ENCODE measurements around the gene ELOVL6.

Gene ELOVL6

GRCh38 chr4:110216129-110216528 is 17.7 kb upstream of the ELOVL6 start:
- TF ChIP-seq Cebpa-rat (IDR thresholded peaks at IDR 0.05), result no peak
- Histone ChIP-seq H3K9me3 (peaks cover 25% of the 10 kb centered on the region), H3K4me2 (no peak overlapping the region), H3K4me3 (no peak overlapping the region), H4K20me1 (no peaks in the 10 kb centered on the region), H3K27me3 (no peaks in the 10 kb centered on the region), H3K9ac (no peak overlapping the region), H3K36me3 (no peaks in the 10 kb centered on the region), H3K4me1 (no peaks in the 10 kb centered on the region), H3K27ac (no peak overlapping the region)

GRCh38 chr4:110211770-110212061 is 13.3 kb upstream of the ELOVL6 start:
- Histone ChIP-seq H3K9me3 (no peaks in the 10 kb centered on the region), H3K4me2 (no peak overlapping the region), H3K9ac (no peak overlapping the region), H3K27ac (no peak overlapping the region), H3K4me3 (no peak overlapping the region), H3K36me3 (no peaks in the 10 kb centered on the region), H4K20me1 (no peaks in the 10 kb centered on the region), H3K4me1 (no peaks in the 10 kb centered on the region), H3K27me3 (no peaks in the 10 kb centered on the region)
- no peak for TF ChIP-seq Cebpa-rat (IDR thresholded peaks at IDR 0.05)

- H3K9ac ChIP-seq, result no peak overlapping the region
- H3K9me3 ChIP-seq, result no peaks in the 10 kb centered on the region
- H3K4me2 ChIP-seq, result no peak overlapping the region
- H3K4me3 ChIP-seq, result no peak overlapping the region
- no peaks in the 10 kb centered on the region for H4K20me1 ChIP-seq
- H3K27ac ChIP-seq, result no peak overlapping the region
- H3K27me3 ChIP-seq, result no peaks in the 10 kb centered on the region
- no peaks in the 10 kb centered on the region for H3K4me1 ChIP-seq
- no peaks in the 10 kb centered on the region for H3K36me3 ChIP-seq
- no peak for TF ChIP-seq Cebpa-rat (IDR thresholded peaks at IDR 0.05)
These were observed 12.8 kb upstream of the ELOVL6 start for GRCh38 chr4:110211007-110211769.

GRCh38 chr4:110208419-110208818 is 10.0 kb upstream of the ELOVL6 start:
- no peak overlapping the region for H3K9ac ChIP-seq
- H3K4me2 ChIP-seq, result no peak overlapping the region
- no peak for TF ChIP-seq Cebpa-rat (IDR thresholded peaks at IDR 0.05)

GRCh38 chr4:110207233-110207632 is 8.8 kb upstream of the ELOVL6 start:
- H3K9ac ChIP-seq, result no peak overlapping the region
- no peaks in the 10 kb centered on the region for H3K4me1 ChIP-seq
- no peak for TF ChIP-seq Cebpa-rat (IDR thresholded peaks at IDR 0.05)

More at GRCh38 chr4:110208419-110208818, 10.0 kb upstream of the ELOVL6 start:
- Histone ChIP-seq H3K9me3 (no peaks in the 10 kb centered on the region), H3K36me3 (no peaks in the 10 kb centered on the region), H3K4me1 (no peaks in the 10 kb centered on the region), H3K4me3 (no peak overlapping the region), H3K27me3 (no peaks in the 10 kb centered on the region), H4K20me1 (no peaks in the 10 kb centered on the region), H3K27ac (no peak overlapping the region)

GRCh38 chr4:110202024-110202423 is 3.6 kb upstream of the ELOVL6 start:
- Histone ChIP-seq H3K36me3 (no peaks in the 10 kb centered on the region), H3K4me3 (no peak overlapping the region), H3K4me2 (no peak overlapping the region), H3K9ac (no peak overlapping the region), H3K27me3 (no peaks in the 10 kb centered on the region), H4K20me1 (no peaks in the 10 kb centered on the region), H3K27ac (no peak overlapping the region), H3K4me1 (peaks cover 10% of the 10 kb centered on the region), H3K9me3 (no peaks in the 10 kb centered on the region)
- TF ChIP-seq Cebpa-rat (IDR thresholded peaks at IDR 0.05), result no peak

More at GRCh38 chr4:110207233-110207632, 8.8 kb upstream of the ELOVL6 start:
- H3K36me3 ChIP-seq, result no peaks in the 10 kb centered on the region
- H3K4me3 ChIP-seq, result no peak overlapping the region
- no peaks in the 10 kb centered on the region for H3K9me3 ChIP-seq
- H3K27ac ChIP-seq, result no peak overlapping the region
- no peaks in the 10 kb centered on the region for H4K20me1 ChIP-seq
- no peaks in the 10 kb centered on the region for H3K27me3 ChIP-seq
- no peak overlapping the region for H3K4me2 ChIP-seq

GRCh38 chr4:110201502-110201901 is 3.1 kb upstream of the ELOVL6 start:
- Histone ChIP-seq H3K4me1 (peaks cover 10% of the 10 kb centered on the region), H4K20me1 (no peaks in the 10 kb centered on the region), H3K27ac (no peak overlapping the region), H3K4me2 (no peak overlapping the region), H3K9ac (no peak overlapping the region), H3K9me3 (no peaks in the 10 kb centered on the region), H3K27me3 (no peaks in the 10 kb centered on the region), H3K36me3 (no peaks in the 10 kb centered on the region), H3K4me3 (no peak overlapping the region)
- TF ChIP-seq Cebpa-rat (IDR thresholded peaks at IDR 0.05), result no peak

- no peak overlapping the region for H3K27ac ChIP-seq
- no peak for TF ChIP-seq Cebpa-rat (IDR thresholded peaks at IDR 0.05)
- no peaks in the 10 kb centered on the region for H3K27me3 ChIP-seq
These were observed 2.3 kb upstream of the ELOVL6 start for GRCh38 chr4:110200689-110201088.

GRCh38 chr4:110198049-110198434 is 373 bp downstream of the ELOVL6 start:
- Histone ChIP-seq H3K4me1 (peaks cover 40% of the 10 kb centered on the region), H3K4me3 (peak overlapping the region; percentile 96), H3K36me3 (no peaks in the 10 kb centered on the region), H3K9me3 (no peaks in the 10 kb centered on the region), H3K9ac (peak overlapping the region; percentile 98), H3K27ac (peak overlapping the region; percentile 95), H3K27me3 (no peaks in the 10 kb centered on the region), H3K4me2 (peak overlapping the region; percentile 95), H4K20me1 (no peaks in the 10 kb centered on the region)
- no peak for TF ChIP-seq Cebpa-rat (IDR thresholded peaks at IDR 0.05)

More at GRCh38 chr4:110200689-110201088, 2.3 kb upstream of the ELOVL6 start:
- Histone ChIP-seq H3K36me3 (no peaks in the 10 kb centered on the region), H3K4me3 (no peak overlapping the region), H4K20me1 (no peaks in the 10 kb centered on the region), H3K4me1 (peaks cover 14% of the 10 kb centered on the region), H3K4me2 (no peak overlapping the region), H3K9me3 (no peaks in the 10 kb centered on the region), H3K9ac (no peak overlapping the region)

- Histone ChIP-seq H3K4me1 (peaks cover 44% of the 10 kb centered on the region), H3K4me2 (peak overlapping the region; percentile 95), H3K9ac (peak overlapping the region; percentile 98), H3K4me3 (peak overlapping the region; percentile 96), H3K27ac (peak overlapping the region; percentile 95), H4K20me1 (no peaks in the 10 kb centered on the region), H3K36me3 (no peaks in the 10 kb centered on the region), H3K9me3 (no peaks in the 10 kb centered on the region), H3K27me3 (no peaks in the 10 kb centered on the region)
- no peak for TF ChIP-seq Cebpa-rat (IDR thresholded peaks at IDR 0.05)
These were observed 829 bp downstream of the ELOVL6 start for GRCh38 chr4:110197529-110198042.
